Nephron (organoid): ENCODE measurements around the gene ANO3.

Experiments
- H3K27ac Mint-ChIP-seq, 3 experiments: 2 replicates each; pipeline ENCODE4 v1.8.0; 2020; ENCODE audit warnings: mixed read lengths in 3 of 3, mild to moderate bottlenecking in 2 of 3, moderate library complexity in 1 of 3
- H3K27me3 Mint-ChIP-seq: 2 replicates; pipeline ENCODE4 v1.8.0; 2021; ENCODE audit warnings: low read depth, mild to moderate bottlenecking, moderate library complexity, mixed read lengths
- H3K36me3 Mint-ChIP-seq: 2 replicates; pipeline ENCODE4 v1.8.0; 2020; ENCODE audit warnings: low read depth, mixed read lengths
- H3K4me1 Mint-ChIP-seq: 2 replicates; pipeline ENCODE4 v1.8.0; 2020; ENCODE audit warnings: mixed read lengths
- H3K4me3 Mint-ChIP-seq, 3 experiments: 2 replicates each; pipeline ENCODE4 v1.8.0; 2020; ENCODE audit warnings: mild to moderate bottlenecking in 3 of 3, mixed read lengths in 3 of 3, moderate library complexity in 2 of 3
- H3K9me3 Mint-ChIP-seq: 2 replicates; pipeline ENCODE4 v1.8.0; 2020; ENCODE audit warnings: mixed read lengths
- TF ChIP-seq, protein P1 (sequence below), 3 experiments: fragments of 200-600 bp; sonication (generic); IDR thresholded peaks; one replicate each; pipeline ENCODE4 v1.5.0; 2021; ENCODE audit warnings: antibody characterized with exemption in 3 of 3; ENCODE audit not compliant: unreplicated experiment in 3 of 3

The ANO3 gene

DNA sequence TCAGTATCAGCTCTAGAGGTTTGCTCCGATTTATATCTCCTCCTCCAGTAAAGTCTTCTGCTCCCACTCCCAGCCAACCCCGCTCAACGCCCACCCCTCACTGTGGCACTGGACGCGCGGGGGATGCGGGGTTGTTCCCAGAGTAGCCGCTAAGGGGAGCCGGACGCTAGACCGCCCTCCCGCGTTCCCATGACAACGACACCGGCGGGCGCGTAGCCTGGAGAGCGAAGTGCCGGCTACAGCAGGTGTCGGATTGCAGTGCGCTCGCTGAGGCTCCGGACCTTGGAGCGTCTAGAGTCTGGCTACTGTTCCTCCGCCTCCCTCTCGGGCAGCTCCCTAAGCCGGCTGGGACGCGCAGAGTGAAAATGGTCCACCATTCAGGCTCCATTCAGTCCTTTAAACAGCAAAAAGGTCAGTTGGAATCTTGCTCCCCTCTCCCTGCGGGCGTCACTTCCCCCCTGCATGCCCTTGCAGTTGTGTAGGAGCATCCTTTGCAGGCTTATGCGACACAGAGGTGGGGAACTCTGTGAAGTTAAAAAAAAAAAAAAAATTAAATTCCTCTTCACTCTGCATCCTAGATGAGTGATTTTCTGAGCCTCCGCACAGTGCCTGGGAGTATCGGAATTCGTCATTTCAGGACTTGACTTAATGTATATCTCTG lies at the start of gene ANO3:
ANO3 (plus strand) TSS at position 220 of the 661 bp plus-strand sequence; CDS start at position 366, 146 bp downstream.
- Mint-ChIP-seq H3K4me1 (peaks cover 31% of the 10 kb centered on the region), H3K27ac (peak within 1 kb of the TSS in 2 of 3 experiments; percentile 45 to 86), H3K9me3 (no peaks in the 10 kb centered on the region), H3K4me3 (peak within 1 kb of the TSS; percentile 75 to 81 (median 80)), H3K27me3 (peaks cover 25% of the 10 kb centered on the region), H3K36me3 (no peaks in the 10 kb centered on the region)
- TF ChIP-seq, protein P1, sequence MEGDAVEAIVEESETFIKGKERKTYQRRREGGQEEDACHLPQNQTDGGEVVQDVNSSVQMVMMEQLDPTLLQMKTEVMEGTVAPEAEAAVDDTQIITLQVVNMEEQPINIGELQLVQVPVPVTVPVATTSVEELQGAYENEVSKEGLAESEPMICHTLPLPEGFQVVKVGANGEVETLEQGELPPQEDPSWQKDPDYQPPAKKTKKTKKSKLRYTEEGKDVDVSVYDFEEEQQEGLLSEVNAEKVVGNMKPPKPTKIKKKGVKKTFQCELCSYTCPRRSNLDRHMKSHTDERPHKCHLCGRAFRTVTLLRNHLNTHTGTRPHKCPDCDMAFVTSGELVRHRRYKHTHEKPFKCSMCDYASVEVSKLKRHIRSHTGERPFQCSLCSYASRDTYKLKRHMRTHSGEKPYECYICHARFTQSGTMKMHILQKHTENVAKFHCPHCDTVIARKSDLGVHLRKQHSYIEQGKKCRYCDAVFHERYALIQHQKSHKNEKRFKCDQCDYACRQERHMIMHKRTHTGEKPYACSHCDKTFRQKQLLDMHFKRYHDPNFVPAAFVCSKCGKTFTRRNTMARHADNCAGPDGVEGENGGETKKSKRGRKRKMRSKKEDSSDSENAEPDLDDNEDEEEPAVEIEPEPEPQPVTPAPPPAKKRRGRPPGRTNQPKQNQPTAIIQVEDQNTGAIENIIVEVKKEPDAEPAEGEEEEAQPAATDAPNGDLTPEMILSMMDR (IDR thresholded peaks at IDR 0.05; ENCODE audit: unreplicated experiment in 3 of 3), result peak; percentile 82 to 85 (median 83)

DNA sequence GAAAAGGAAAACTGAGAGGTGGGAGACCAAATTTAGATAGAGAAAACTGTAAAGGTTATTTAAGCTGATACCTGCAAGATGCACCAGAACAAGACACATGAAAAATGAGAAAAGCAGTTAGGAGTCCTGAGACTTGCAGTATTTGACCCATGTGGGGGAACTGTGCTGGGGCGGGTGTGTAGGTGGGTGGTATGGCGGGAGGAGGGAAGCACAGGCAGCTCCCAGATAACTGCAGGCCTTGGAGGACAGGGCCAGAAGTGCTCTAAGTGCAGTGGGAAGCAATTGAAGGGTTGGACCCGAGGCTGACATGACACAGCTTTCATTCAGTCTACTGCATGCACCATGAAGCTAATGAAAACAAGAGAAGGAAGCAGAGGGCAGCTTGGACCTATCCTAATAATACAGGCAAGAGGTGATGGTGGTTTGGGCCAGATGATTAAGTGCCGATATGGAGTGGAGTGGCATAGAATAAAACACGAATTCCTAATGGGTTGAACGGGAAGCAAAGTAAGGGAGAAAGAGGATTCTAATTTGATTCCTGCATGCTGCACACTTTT lies 48.0 kb upstream of the ANO3 start:
- H3K27ac Mint-ChIP-seq, result peak overlapping the region in 1 of 3 experiments; percentile 3
- H3K27me3 Mint-ChIP-seq, result no peaks in the 10 kb centered on the region
- TF ChIP-seq, protein P1 (IDR thresholded peaks at IDR 0.05; ENCODE audit: unreplicated experiment in 3 of 3), result no peak
- H3K4me1 Mint-ChIP-seq, result no peaks in the 10 kb centered on the region
- H3K9me3 Mint-ChIP-seq, result no peaks in the 10 kb centered on the region
- peak overlapping the region; percentile 71 to 82 (median 80) for H3K4me3 Mint-ChIP-seq
- no peaks in the 10 kb centered on the region for H3K36me3 Mint-ChIP-seq

DNA sequence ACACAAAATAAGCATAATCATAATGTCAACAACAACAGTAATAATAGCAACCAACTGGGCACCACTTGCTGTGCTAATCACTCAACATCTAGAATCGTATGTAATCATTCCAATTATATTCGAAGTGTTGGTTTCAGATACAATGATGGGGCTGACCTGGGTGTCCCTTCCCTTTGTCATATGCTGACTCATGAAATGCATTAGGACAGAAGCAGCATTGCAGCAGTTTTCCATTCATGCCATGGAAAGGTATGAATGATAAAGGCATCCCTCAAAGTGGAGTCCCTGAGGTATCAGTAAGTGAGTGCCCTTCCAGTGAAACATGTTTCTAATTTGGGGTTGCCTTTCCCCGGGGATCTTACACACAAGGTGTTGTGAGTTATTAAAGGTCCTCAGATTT lies 46.3 kb upstream of the ANO3 start:
- Mint-ChIP-seq H3K27ac (no peak overlapping the region), H3K9me3 (no peaks in the 10 kb centered on the region), H3K4me3 (no peak overlapping the region), H3K36me3 (no peaks in the 10 kb centered on the region), H3K27me3 (no peaks in the 10 kb centered on the region), H3K4me1 (no peaks in the 10 kb centered on the region)
- TF ChIP-seq, protein P1 (IDR thresholded peaks at IDR 0.05; ENCODE audit: unreplicated experiment in 3 of 3), result no peak

DNA sequence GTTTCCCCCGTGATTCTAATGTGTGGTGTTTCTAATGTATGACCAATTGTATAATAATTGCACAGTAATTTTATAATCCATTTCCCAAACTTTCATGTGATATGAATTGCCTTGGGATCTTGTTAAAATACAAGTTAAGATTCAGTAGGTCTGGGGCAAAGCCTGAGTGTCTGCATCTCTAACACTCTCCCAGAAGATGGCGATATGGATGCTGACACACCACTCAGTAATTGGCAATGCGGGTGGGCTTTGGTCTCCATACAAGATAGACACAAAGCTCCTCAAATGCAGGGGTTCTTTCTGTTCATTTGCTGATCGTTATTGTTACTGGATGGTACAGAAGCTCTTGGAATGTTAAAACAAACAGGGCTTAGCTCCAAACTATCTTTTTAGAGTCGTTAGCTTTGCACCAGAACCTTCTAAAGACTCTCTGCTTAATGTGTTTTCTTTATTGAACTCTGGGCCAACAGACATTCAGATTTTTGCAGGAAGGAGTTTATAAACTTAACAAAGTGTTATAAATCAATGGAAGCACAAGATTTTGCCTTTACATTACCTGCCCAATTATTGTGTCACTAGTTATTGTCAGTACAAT lies 45.4 kb upstream of the ANO3 start:
- Mint-ChIP-seq H3K4me1 (no peaks in the 10 kb centered on the region), H3K4me3 (peak overlapping the region; percentile 27 to 64 (median 50)), H3K27me3 (no peaks in the 10 kb centered on the region), H3K36me3 (no peaks in the 10 kb centered on the region), H3K9me3 (peaks cover under 1% of the 10 kb centered on the region), H3K27ac (no peak overlapping the region)
- TF ChIP-seq, protein P1 (IDR thresholded peaks at IDR 0.05; ENCODE audit: unreplicated experiment in 3 of 3), result peak; percentile 33 to 61 (median 44)

DNA sequence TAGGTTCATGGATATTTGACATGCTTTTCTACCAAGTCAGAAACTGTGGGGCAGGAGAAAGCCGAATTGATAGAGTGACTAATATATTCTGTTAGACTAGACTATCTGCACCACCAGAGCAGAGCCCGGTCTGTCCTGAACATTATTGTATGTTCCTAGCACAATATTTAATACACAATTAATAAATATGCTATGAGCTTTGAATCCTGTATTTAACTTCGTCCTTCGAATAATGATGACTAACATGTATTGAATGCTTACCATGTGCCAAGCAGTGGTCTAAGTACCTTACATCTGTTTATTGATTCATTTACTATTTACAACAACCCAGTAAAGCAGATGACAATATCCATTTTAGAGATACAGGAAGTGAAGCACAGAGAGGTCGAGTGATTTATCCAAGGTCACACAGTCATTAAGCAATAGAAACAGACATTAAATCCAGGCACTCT lies 44.8 kb upstream of the ANO3 start:
- Mint-ChIP-seq H3K9me3 (peaks cover 6% of the 10 kb centered on the region), H3K27me3 (no peaks in the 10 kb centered on the region), H3K27ac (no peak overlapping the region), H3K4me3 (no peak overlapping the region), H3K4me1 (no peaks in the 10 kb centered on the region), H3K36me3 (no peaks in the 10 kb centered on the region)
- TF ChIP-seq, protein P1 (IDR thresholded peaks at IDR 0.05; ENCODE audit: unreplicated experiment in 3 of 3), result no peak
